SU-DHL-6 (cell line): ENCODE data around the gene SESN2.

Experiments
- H2AFZ ChIP-seq: fragments of 200-600 bp; sonication (generic); 2 replicates; pipeline ENCODE4 v1.6.1; 2014; ENCODE audit warnings: low read depth, mild to moderate bottlenecking, moderate library complexity, mixed read lengths, antibody characterized with exemption, low read length; ENCODE audit not compliant: severe bottlenecking
- H3F3A ChIP-seq: fragments of 200-600 bp; shearing (Covaris generic); 2 replicates; pipeline ENCODE4 v1.6.0; 2016; ENCODE audit warnings: antibody characterized with exemption, mild to moderate bottlenecking; ENCODE audit not compliant: insufficient read depth
- H3K27ac ChIP-seq: fragments of 200-600 bp; sonication (generic); 2 replicates; pipeline ENCODE4 v1.5.1; 2016; ENCODE audit warnings: low read depth, mild to moderate bottlenecking, low read length, moderate library complexity, mixed read lengths
- H3K27me3 ChIP-seq: fragments of 200-600 bp; sonication (generic), shearing (Covaris generic); 2 replicates; pipeline ENCODE4 v1.6.0; 2014; ENCODE audit warnings: mild to moderate bottlenecking, low read length
- H3K36me3 ChIP-seq: fragments of 200-600 bp; sonication (generic); 2 replicates; pipeline ENCODE4 v1.6.1; 2014; ENCODE audit warnings: mild to moderate bottlenecking, low read length, mixed read lengths
- H3K4me2 ChIP-seq: fragments of 300-600, 200-600 bp; shearing (Covaris generic), sonication (generic); 2 replicates; pipeline ENCODE4 v1.6.0; 2014; ENCODE audit warnings: low read length, low read depth, mild to moderate bottlenecking; ENCODE audit not compliant: poor library complexity, severe bottlenecking
- H3K4me3 ChIP-seq: fragments of 200-600 bp; sonication (generic); 2 replicates; pipeline ENCODE4 v1.5.1; 2014; ENCODE audit warnings: antibody characterized with exemption, low read length, mild to moderate bottlenecking, mixed read lengths; ENCODE audit not compliant: insufficient read depth, poor library complexity, severe bottlenecking
- H3K79me2 ChIP-seq: fragments of 200-600 bp; sonication (generic); 2 replicates; pipeline ENCODE4 v1.6.1; 2014; ENCODE audit warnings: mild to moderate bottlenecking, low read length, moderate library complexity; ENCODE audit not compliant: insufficient read depth
- H3K9ac ChIP-seq: fragments of 200-600 bp; sonication (generic); 2 replicates; pipeline ENCODE4 v1.7.0; 2014; ENCODE audit warnings: mild to moderate bottlenecking, low read length
- H3K9me2 ChIP-seq: fragments of 200-600 bp; sonication (generic); replicated peaks from 2 replicates; pipeline ENCODE4 v1.6.1; 2014; ENCODE audit warnings: low read length; ENCODE audit not compliant: insufficient read depth
- H3K9me3 ChIP-seq: fragments of 200-600 bp; sonication (generic); 2 replicates; pipeline ENCODE4 v1.6.1; 2014; ENCODE audit warnings: low read length, mixed read lengths; ENCODE audit not compliant: insufficient read depth
- H4K20me1 ChIP-seq: fragments of 200-600 bp; sonication (generic); 2 replicates; pipeline ENCODE4 v1.6.1; 2014; ENCODE audit warnings: low read depth, mild to moderate bottlenecking, antibody characterized with exemption, low read length, moderate library complexity, mixed read lengths
- EZH2phosphoT487 ChIP-seq: fragments of 200-600 bp; sonication (generic), shearing (Covaris generic); conservative IDR thresholded peaks from 2 replicates; pipeline ENCODE4 v1.6.1; 2018; ENCODE audit warnings: mild to moderate bottlenecking, antibody characterized with exemption, low read length, moderate library complexity, mixed read lengths
- TF ChIP-seq, protein P1 (sequence below): fragments of 200-600 bp; sonication (generic); IDR thresholded peaks from one replicate; pipeline ENCODE4 v1.5.1; 2017; ENCODE audit warnings: antibody characterized with exemption, mild to moderate bottlenecking, low read length, moderate library complexity; ENCODE audit not compliant: insufficient read depth, poor library complexity, severe bottlenecking

The SESN2 gene

DNA sequence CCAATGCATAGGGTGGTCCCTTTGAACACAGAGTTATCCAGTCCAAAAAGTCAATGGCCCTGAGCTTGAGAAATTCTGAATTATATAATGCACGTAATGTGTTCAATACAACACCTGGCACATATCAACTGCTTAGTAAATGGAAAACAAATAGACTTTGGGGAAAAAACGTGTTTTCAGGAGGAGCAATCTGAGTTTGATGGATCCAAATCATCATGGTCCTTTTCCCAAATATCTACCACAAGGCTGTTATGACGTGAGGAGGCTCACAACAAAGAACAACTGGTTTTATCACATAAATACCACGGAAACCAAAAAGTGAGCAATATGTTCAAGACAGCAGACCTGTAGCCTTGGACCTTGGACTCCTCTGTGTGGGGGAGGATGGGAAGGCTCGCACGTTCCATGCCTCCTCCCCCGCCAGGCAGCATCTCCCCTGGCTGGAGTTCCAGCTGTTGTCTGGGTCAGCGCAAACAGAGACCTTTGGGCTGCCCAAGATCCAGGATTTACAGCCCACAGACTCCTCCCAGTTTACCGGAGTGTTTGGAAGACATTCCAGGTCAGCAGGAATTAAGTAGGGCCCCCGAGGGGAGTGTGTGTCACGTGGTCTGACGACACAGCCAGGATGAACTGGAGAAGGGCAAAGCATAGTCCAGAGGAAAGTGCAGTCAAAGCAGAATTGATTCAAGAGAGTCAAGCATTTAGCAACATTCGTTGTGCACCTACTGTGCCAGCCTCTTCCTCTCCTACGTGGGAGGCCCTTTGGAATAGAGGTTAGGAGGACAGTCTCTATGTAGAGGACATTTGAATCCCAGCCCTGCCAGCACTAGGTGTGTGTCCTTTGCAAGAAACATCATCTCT lies 37.3 kb downstream of the SESN2 start:
- no peaks in the 10 kb centered on the region for H3K79me2 ChIP-seq
- H3K27ac ChIP-seq, result no peak overlapping the region
- no peak overlapping the region for H3K9ac ChIP-seq
- H3K9me3 ChIP-seq, result no peaks in the 10 kb centered on the region
- no peaks in the 10 kb centered on the region for H3K27me3 ChIP-seq
- TF ChIP-seq EZH2phosphoT487, result no peak
- TF ChIP-seq, protein P1, sequence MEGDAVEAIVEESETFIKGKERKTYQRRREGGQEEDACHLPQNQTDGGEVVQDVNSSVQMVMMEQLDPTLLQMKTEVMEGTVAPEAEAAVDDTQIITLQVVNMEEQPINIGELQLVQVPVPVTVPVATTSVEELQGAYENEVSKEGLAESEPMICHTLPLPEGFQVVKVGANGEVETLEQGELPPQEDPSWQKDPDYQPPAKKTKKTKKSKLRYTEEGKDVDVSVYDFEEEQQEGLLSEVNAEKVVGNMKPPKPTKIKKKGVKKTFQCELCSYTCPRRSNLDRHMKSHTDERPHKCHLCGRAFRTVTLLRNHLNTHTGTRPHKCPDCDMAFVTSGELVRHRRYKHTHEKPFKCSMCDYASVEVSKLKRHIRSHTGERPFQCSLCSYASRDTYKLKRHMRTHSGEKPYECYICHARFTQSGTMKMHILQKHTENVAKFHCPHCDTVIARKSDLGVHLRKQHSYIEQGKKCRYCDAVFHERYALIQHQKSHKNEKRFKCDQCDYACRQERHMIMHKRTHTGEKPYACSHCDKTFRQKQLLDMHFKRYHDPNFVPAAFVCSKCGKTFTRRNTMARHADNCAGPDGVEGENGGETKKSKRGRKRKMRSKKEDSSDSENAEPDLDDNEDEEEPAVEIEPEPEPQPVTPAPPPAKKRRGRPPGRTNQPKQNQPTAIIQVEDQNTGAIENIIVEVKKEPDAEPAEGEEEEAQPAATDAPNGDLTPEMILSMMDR, result no peak
- no peaks in the 10 kb centered on the region for H4K20me1 ChIP-seq
- no peaks in the 10 kb centered on the region for H3K9me2 ChIP-seq
- no peak overlapping the region for H3K4me3 ChIP-seq
- H3F3A ChIP-seq, result no peaks in the 10 kb centered on the region
- H3K4me2 ChIP-seq, result no peak overlapping the region
- H3K36me3 ChIP-seq, result no peaks in the 10 kb centered on the region
- H2AFZ ChIP-seq, result no peak overlapping the region

DNA sequence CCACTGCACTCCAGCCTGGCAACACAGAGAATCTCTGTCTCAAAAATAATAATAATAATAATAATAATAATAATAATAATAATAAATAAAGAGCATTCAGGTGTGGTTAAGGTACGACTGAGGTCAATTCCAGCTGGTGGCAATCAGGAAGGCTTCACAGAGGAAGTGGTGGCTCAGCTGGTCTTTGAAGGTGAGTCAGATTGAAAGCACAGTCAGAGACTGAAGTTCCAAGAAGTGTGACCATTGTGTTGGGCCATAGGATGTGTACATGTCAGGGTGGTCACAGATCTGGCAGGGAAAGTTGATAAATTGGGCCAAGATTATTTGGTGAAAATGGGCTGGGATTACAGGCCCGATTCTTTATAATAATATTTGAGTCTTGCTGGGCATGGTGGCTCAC lies 38.5 kb downstream of the SESN2 start:
- H3K27ac ChIP-seq, result no peak overlapping the region
- H3K79me2 ChIP-seq, result no peaks in the 10 kb centered on the region
- no peak overlapping the region for H2AFZ ChIP-seq
- H3K4me2 ChIP-seq, result no peak overlapping the region
- no peak overlapping the region for H3K9ac ChIP-seq
- no peaks in the 10 kb centered on the region for H3K27me3 ChIP-seq
- H4K20me1 ChIP-seq, result no peaks in the 10 kb centered on the region
- TF ChIP-seq EZH2phosphoT487, result no peak
- TF ChIP-seq, protein P1, result no peak
- H3K4me3 ChIP-seq, result no peak overlapping the region
- H3K9me3 ChIP-seq, result no peaks in the 10 kb centered on the region
- H3F3A ChIP-seq, result no peaks in the 10 kb centered on the region
- H3K9me2 ChIP-seq, result no peaks in the 10 kb centered on the region
- H3K36me3 ChIP-seq, result no peaks in the 10 kb centered on the region

DNA sequence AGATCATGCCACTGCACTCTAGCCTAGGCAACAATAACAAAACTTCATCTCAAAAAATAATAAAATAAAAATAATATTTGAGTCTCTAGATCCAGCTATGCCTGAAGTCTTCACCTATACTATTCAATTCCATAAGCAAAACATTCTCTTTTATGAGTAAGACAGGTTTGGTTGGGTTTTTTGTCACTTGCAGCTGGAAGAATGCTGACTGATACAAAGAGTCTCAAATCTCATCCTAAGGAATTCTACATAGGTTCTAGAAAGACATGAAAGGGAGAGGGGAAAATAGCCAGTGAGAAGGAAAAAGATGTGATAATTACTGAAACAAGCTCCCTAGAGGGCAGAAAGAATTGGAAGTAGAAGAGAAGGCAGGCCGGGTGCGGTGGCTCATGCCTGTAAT lies 39.1 kb downstream of the SESN2 start:
- no peaks in the 10 kb centered on the region for H4K20me1 ChIP-seq
- no peak overlapping the region for H3K27ac ChIP-seq
- no peak overlapping the region for H2AFZ ChIP-seq
- no peak overlapping the region for H3K9ac ChIP-seq
- H3F3A ChIP-seq, result no peaks in the 10 kb centered on the region
- no peaks in the 10 kb centered on the region for H3K79me2 ChIP-seq
- no peak overlapping the region for H3K4me2 ChIP-seq
- no peaks in the 10 kb centered on the region for H3K9me2 ChIP-seq
- H3K27me3 ChIP-seq, result no peaks in the 10 kb centered on the region
- H3K36me3 ChIP-seq, result no peaks in the 10 kb centered on the region
- TF ChIP-seq EZH2phosphoT487, result no peak
- TF ChIP-seq, protein P1, result no peak
- no peaks in the 10 kb centered on the region for H3K9me3 ChIP-seq
- no peak overlapping the region for H3K4me3 ChIP-seq
